K562 (cell line): ENCODE results near the gene ZBTB20. TPM values are rescaled to one million over a fixed set of nuclear protein-coding genes. Genes with fewer than 3 reads are reported as not detected.

ENCODE experiments used
- TCFL5 ChIP-seq: fragments of 250-450 bp; sonication (Bioruptor Pico); conservative IDR thresholded peaks from 2 replicates; pipeline ENCODE4 v1.6.1; 2021; ENCODE audit warnings: mild to moderate bottlenecking, moderate library complexity, matching md5 sums
- polyA plus RNA-seq, 8 experiments: library from polyadenylated mRNA; depleted of rRNA in 4 of 8; stranded (reverse) in 5 of 8; unstranded in 3 of 8; fragments of >200 nt; fragmentation: Nextera tagmentation in 2 of 8; fragmentation: Illumina TruSeq in 1 of 8; extraction: Ambion mirVana in 2 of 8; extraction: Trizol in 1 of 8; gene quantifications; 2 replicates each; pipeline versions ENCODE4 v1.2.1 to v1.2.3, GENCODE V29; 2011 to 2014; ENCODE audit warnings: inconsistent platforms in 1 of 8, missing spikeins in 1 of 8
- total RNA-seq, 7 experiments: library from RNA; depleted of rRNA in 6 of 7; stranded (reverse); fragments of >200 nt in 6 of 7; fragmentation: Illumina TruSeq in 2 of 7; extraction: Trizol in 2 of 7; gene quantifications; 2 replicates each; pipeline versions ENCODE4 v1.2.1 to v1.2.3, GENCODE V29; 2011 to 2021; ENCODE audit warnings: low replicate concordance in 1 of 7
- TF ChIP-seq, protein P1 (sequence below), 2 experiments: fragments of 450-650 bp; formaldehyde crosslinking in 1 of 2; IDR thresholded peaks; 2 replicates each; pipeline versions ENCODE4 v1.4.0 to v1.6.1; 2014 to 2020; ENCODE audit warnings: mild to moderate bottlenecking in 2 of 2, borderline replicate concordance in 1 of 2, low read depth in 1 of 2

Gene ZBTB20
- total and polyA plus RNA-seq, 9 of the 15 experiments (the other 6 are each of a cell fraction or from before 2014, with no cell fraction given): 0.17 to 1.7 (median 0.45) TPM

DNA sequence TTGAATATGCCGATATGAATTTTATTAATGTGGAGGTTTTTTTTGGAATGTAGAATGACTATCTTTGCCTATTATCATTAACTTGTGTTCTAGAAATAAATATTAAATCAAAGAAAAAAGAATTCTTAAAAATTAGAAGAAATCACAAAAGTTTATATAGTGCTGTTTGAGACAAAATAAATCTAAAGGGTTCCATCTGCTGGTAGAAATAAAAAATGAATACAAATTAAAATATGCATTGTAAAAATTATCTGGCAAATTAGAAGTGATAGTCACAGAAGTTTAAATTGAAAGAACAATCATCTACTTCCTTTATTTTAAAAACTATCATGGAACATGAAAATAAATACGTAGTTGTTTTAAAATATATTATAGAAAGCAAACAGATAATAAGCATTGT lies 22.7 kb upstream of the ZBTB20 start (continued):
- TF ChIP-seq, protein P1, sequence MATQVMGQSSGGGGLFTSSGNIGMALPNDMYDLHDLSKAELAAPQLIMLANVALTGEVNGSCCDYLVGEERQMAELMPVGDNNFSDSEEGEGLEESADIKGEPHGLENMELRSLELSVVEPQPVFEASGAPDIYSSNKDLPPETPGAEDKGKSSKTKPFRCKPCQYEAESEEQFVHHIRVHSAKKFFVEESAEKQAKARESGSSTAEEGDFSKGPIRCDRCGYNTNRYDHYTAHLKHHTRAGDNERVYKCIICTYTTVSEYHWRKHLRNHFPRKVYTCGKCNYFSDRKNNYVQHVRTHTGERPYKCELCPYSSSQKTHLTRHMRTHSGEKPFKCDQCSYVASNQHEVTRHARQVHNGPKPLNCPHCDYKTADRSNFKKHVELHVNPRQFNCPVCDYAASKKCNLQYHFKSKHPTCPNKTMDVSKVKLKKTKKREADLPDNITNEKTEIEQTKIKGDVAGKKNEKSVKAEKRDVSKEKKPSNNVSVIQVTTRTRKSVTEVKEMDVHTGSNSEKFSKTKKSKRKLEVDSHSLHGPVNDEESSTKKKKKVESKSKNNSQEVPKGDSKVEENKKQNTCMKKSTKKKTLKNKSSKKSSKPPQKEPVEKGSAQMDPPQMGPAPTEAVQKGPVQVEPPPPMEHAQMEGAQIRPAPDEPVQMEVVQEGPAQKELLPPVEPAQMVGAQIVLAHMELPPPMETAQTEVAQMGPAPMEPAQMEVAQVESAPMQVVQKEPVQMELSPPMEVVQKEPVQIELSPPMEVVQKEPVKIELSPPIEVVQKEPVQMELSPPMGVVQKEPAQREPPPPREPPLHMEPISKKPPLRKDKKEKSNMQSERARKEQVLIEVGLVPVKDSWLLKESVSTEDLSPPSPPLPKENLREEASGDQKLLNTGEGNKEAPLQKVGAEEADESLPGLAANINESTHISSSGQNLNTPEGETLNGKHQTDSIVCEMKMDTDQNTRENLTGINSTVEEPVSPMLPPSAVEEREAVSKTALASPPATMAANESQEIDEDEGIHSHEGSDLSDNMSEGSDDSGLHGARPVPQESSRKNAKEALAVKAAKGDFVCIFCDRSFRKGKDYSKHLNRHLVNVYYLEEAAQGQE (IDR thresholded peaks at IDR 0.05; ENCODE audit: borderline replicate concordance): peak; percentile 25; the same call in 1 of the 2 replicates
- TF ChIP-seq, protein P1 (CRISPR knock-in tag; IDR thresholded peaks at IDR 0.05; ENCODE audit: low read depth): no peak
- TF ChIP-seq TCFL5: no peak
